Skeletal muscle tissue (tissue), 4 donors: Measurements from ENCODE around the gene AQP2. TPM values are rescaled to one million over a fixed set of nuclear protein-coding genes. Genes with fewer than 3 reads are reported as not detected.

Experiments used
- H3K27ac ChIP-seq: one replicate; pipeline ENCODE4 v1.7.0; 2013; ENCODE audit warnings: mild to moderate bottlenecking, low read depth, low read length, inconsistent platforms
- H3K27me3 ChIP-seq, 3 donors: one replicate each; pipeline ENCODE4 v1.7.0; 2013; ENCODE audit warnings: low read length in 3 of 3; ENCODE audit not compliant: control insufficient read depth in 3 of 3, insufficient read depth in 3 of 3
- H3K36me3 ChIP-seq, 3 donors: one replicate each; pipeline ENCODE4 v1.7.0; 2013; ENCODE audit warnings: low read length in 3 of 3; ENCODE audit not compliant: control insufficient read depth in 3 of 3, insufficient read depth in 3 of 3
- H3K4me1 ChIP-seq, 3 donors: one replicate each; pipeline ENCODE4 v1.7.0; 2013; ENCODE audit warnings: low read length in 3 of 3, mild to moderate bottlenecking in 3 of 3; ENCODE audit not compliant: control insufficient read depth in 3 of 3, insufficient read depth in 3 of 3
- H3K4me3 ChIP-seq, 3 donors: one replicate each; pipeline ENCODE4 v1.7.0; 2013; ENCODE audit warnings: low read length in 3 of 3
- H3K9ac ChIP-seq, 3 donors: one replicate each; pipeline ENCODE4 v1.7.0; 2013; ENCODE audit warnings: low read length in 3 of 3, mild to moderate bottlenecking in 3 of 3, moderate library complexity in 2 of 3, low read depth in 1 of 3
- H3K9me3 ChIP-seq, 3 donors: one replicate each; pipeline ENCODE4 v1.7.0; 2013; ENCODE audit warnings: low read length in 3 of 3; ENCODE audit not compliant: control insufficient read depth in 3 of 3
- total RNA-seq: library from RNA; depleted of rRNA; stranded (reverse); fragments of >200 nt; gene quantifications from one replicate; pipeline ENCODE4 v1.2.3, GENCODE V29; 2014
- donor health status: Osteomylitis.

The AQP2 gene
- total RNA-seq, 1 donor from 2014 or later, result not detected

- Histone ChIP-seq H3K4me3 (no peak overlapping the region), H3K4me1 (peaks cover 3 to 5% (median 4%) of the 10 kb centered on the region in 3 donors), H3K27ac (no peak overlapping the region), H3K9ac (no peak overlapping the region), H3K36me3 (no peaks in the 10 kb centered on the region), H3K9me3 (no peaks in the 10 kb centered on the region), H3K27me3 (peaks cover 0 to 4% (median 0%) of the 10 kb centered on the region in 3 donors)
Observed at GRCh38 chr12:49946497-49946896, 4.0 kb upstream of the AQP2 start.

DNA sequence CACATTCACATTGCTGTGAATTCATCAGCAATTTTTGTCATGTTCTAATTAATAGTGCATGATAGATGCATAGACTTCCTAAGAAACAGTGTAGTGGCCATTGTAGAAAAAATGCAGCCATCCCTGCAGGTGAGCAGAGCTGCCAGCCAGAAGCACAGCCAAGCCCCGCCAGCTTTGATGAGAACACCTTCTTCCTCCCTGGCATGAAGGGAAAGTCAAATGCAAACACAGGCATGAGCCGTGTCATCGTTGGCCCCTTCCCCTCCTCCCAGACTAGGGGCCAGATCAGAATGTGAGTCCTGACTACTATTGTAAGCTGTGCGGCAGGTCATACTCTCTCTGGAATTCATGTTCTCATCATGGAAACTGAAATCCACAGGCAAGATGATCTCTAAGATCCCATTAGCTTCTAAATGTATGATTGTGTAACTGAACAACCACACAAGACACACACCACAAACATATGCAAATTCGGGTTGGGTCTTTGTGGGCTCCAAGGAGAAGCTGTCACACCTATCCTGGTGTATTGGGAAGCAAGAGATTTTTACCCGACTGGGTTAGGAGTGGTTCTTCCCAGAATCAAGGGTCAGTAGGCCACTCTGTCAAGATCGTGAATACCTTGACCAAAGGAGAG, 2.8 kb upstream of the AQP2 start:
- no peak overlapping the region for H3K9ac ChIP-seq
- H3K27me3 ChIP-seq, result peaks cover 0 to 6% (median 4%) of the 10 kb centered on the region in 3 donors
- no peak overlapping the region for H3K4me3 ChIP-seq
- no peaks in the 10 kb centered on the region for H3K9me3 ChIP-seq
- H3K4me1 ChIP-seq, result peaks cover 3 to 5% (median 4%) of the 10 kb centered on the region in 3 donors
- no peaks in the 10 kb centered on the region for H3K36me3 ChIP-seq
- H3K27ac ChIP-seq, result no peak overlapping the region

DNA sequence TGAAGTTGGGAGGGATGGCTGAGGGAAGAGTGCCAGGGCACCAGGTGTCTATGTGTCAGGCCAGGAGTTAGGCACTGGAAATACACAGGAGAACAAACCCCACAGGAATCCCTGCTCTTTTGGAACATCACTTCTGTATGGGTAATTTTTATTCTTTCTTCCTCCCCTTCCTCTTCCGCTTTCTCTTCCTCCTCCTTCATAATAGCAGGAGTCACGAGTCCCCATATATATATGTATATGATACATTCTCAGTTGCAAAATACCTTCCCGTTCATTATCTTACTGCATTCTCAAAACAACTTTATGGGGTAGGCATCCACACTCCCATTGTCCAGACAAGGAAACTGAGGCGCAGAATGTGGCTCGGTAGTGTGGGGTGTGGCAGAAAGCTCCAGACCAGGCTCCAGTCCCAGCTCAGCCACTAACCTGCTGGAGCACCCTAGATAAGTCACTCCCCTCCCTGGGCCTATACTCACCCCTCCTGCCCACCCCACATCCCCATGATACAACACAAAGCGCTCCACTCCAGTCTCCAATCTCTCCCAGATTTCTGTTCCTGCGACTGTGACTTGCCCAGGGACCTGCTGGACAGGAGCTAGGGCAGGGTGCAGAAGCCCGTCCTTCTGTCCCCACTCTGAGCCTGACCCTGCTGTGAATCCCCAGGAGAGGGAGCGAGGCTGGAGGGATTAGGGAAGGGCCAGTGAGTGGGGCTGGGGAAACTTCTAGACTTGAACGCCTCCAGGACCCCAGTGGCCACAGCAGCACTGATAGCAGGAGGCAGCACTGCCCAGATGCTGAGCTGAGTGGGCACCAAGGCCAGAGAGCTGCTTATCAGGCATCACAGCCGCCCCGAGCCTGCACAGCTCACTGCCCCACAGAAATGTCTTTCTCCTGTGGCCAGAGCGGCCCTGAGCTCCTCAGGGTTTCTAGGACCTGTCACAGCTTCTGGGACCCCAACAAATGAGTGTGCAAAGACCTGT, 1.4 kb upstream of the AQP2 start:
- Histone ChIP-seq H3K4me3 (no peak overlapping the region), H3K9me3 (no peaks in the 10 kb centered on the region), H3K36me3 (no peaks in the 10 kb centered on the region), H3K9ac (no peak overlapping the region), H3K27me3 (peaks cover 0 to 15% (median 9%) of the 10 kb centered on the region in 3 donors), H3K27ac (no peak overlapping the region), H3K4me1 (peaks cover 3 to 5% (median 4%) of the 10 kb centered on the region in 3 donors)

GRCh38 chr12:49949866-49950265, 671 bp upstream of the AQP2 start:
- Histone ChIP-seq H3K27me3 (peaks cover 6 to 22% (median 14%) of the 10 kb centered on the region in 3 donors), H3K4me1 (peaks cover 3 to 5% (median 4%) of the 10 kb centered on the region in 3 donors), H3K4me3 (no peak overlapping the region), H3K36me3 (no peaks in the 10 kb centered on the region), H3K9me3 (no peaks in the 10 kb centered on the region), H3K9ac (no peak overlapping the region), H3K27ac (no peak overlapping the region)

DNA sequence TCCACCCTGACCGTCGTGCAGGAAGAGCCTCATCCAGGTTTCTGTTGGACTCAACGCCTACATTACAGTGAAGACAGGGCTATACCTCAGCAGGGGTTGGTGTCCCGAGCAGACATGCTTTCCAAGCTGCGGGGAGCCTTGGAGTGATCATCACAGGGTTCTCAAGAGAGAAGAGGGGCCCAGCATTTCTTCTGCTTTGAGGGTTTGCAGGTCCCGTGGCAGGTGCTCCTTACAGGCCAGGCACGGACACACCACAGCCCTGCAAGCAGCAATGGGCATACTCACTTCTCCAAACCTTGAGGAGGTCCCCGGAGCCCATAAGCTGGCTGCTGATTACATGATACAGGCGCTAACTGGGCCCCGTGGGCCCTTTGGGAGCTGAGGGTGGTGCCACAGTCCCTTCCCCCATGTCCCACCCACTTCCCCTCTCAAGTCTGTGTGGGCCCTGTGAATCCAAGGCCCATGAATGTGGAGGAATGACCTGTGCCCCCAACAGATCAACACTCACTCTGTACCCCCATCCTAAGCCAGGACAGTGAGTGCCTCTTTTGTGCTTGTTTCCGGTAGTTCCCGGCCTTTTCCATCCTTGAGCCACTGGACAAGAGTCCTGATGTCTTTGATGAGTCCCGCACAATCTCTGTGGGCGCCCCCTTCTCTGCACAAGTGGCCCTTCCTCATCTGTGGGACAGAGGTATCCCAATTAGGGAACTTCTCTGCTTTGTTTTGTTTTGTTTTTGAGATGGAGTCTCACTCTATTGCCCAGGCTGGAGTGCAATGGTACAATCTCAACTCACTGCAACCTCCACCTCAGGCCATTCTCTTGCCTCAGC, 1.1 kb downstream of the AQP2 start:
- Histone ChIP-seq H3K9ac (no peak overlapping the region), H3K27ac (no peak overlapping the region), H3K9me3 (no peaks in the 10 kb centered on the region), H3K4me3 (no peak overlapping the region), H3K36me3 (no peaks in the 10 kb centered on the region), H3K4me1 (no peaks in the 10 kb centered on the region), H3K27me3 (peaks cover 20 to 37% (median 29%) of the 10 kb centered on the region in 3 donors)

GRCh38 chr12:49952391-49953055, 2.0 kb downstream of the AQP2 start:
- no peaks in the 10 kb centered on the region for H3K36me3 ChIP-seq

DNA sequence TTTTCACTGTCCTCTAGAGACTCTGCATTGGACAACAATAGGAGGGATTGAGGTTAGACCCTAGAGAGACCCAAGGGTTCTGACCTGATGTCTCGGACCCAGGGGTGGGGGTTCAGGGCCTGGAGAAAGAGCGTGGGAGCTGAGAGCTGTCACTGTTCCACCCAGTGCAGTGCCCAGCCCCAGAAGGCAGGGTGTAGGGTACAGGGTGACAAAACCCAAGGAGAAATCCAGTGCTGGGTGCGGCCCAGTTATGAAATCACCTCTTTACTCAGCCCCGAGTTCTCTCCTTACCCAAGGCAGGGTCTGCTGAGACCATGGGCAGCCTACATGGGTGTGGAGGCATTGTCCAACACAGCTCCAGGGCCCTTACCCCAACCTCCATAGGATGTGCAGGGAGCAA, 2.6 kb downstream of the AQP2 start:
- peaks cover 35 to 49% (median 39%) of the 10 kb centered on the region in 3 donors for H3K27me3 ChIP-seq
- no peak overlapping the region for H3K27ac ChIP-seq
- no peak overlapping the region for H3K9ac ChIP-seq
- no peak overlapping the region for H3K4me3 ChIP-seq
- no peaks in the 10 kb centered on the region for H3K9me3 ChIP-seq
- no peaks in the 10 kb centered on the region for H3K36me3 ChIP-seq
- no peaks in the 10 kb centered on the region for H3K4me1 ChIP-seq

More at GRCh38 chr12:49952391-49953055, 2.0 kb downstream of the AQP2 start:
- H3K4me1 ChIP-seq, result no peaks in the 10 kb centered on the region
- no peak overlapping the region for H3K9ac ChIP-seq
- H3K27ac ChIP-seq, result no peak overlapping the region
- no peaks in the 10 kb centered on the region for H3K9me3 ChIP-seq
- peaks cover 29 to 44% (median 36%) of the 10 kb centered on the region in 3 donors for H3K27me3 ChIP-seq
- no peak overlapping the region for H3K4me3 ChIP-seq

- Histone ChIP-seq H3K27ac (no peak overlapping the region), H3K4me3 (no peak overlapping the region), H3K9me3 (no peaks in the 10 kb centered on the region), H3K36me3 (no peaks in the 10 kb centered on the region), H3K9ac (no peak overlapping the region), H3K4me1 (no peaks in the 10 kb centered on the region), H3K27me3 (peaks cover 43 to 55% (median 46%) of the 10 kb centered on the region in 3 donors)
Observed at GRCh38 chr12:49953961-49954846, 3.7 kb downstream of the AQP2 start.
